Fibroblast of villous mesenchyme (primary cell): ENCODE results near the gene WDFY2. TPM values are rescaled to one million over a fixed set of nuclear protein-coding genes. Genes with fewer than 3 reads are reported as not detected.
A peak's percentile ranks its signal among the peaks of the same experiment; 100 is the strongest.

ENCODE experiments used
- DNase-seq: peaks from one replicate; pipeline ENCODE4 v3.0.0-alpha.2; 2010; ENCODE audit warnings: low read depth
- H3K4me3 ChIP-seq: 2 replicates; pipeline ENCODE4 v1.5.1; 2011; ENCODE audit warnings: low read depth, mild to moderate bottlenecking, low read length
- CTCF ChIP-seq: IDR thresholded peaks from 2 replicates; pipeline ENCODE4 v1.5.1; 2012; ENCODE audit warnings: low read depth, mild to moderate bottlenecking, low read length; ENCODE audit not compliant: insufficient read depth
- total RNA-seq: library from RNA; depleted of rRNA; stranded (reverse); fragments of >200 nt; gene quantifications from 2 replicates; pipeline ENCODE4 v1.2.3, GENCODE V29; 2012

The WDFY2 gene
- total RNA-seq, 1 donor: 6.0 TPM

GRCh38 chr13:51760592-51760991, 176.3 kb downstream of the WDFY2 start:
- H3K4me3 ChIP-seq: no peak overlapping the region

DNA sequence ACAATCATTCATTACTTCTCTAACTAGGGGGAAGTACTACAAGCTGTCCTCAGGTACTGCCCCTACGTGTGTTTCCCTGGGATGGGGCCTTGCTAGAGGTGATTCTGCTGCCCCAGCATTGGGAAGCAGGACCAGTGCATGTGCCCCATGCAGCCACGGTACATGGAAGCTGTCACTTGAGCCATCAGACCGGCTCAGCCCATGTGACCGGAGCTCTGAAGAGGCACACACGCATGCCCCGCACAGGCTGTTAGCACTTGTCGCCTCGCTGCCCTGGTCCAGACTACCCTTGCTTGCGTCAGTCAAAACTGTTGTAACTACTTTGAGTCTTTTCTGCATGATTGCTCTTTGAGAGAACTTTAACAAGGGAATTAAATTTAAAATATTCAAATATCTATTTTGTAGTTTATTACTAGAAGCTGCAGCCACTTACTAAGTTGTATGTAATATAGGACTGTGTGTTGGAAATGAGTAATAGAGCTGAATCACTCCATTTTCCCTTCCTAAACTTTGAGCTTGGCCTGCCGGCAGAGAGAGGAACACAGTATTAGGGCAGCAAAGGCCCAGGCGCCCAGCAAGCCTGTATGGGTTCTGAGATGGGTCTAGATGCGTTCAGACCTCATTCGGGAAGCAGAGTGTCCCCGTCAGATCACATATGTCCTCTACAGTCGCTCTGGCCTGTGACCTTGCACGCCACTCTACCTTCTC, 177.5 kb downstream of the WDFY2 start:
- no peak for DNase-seq
- no peak overlapping the region for H3K4me3 ChIP-seq
- TF ChIP-seq CTCF: no peak

More at GRCh38 chr13:51760592-51760991, 176.3 kb downstream of the WDFY2 start:
- DNase-seq: peak; percentile 53
- no peak for TF ChIP-seq CTCF

DNA sequence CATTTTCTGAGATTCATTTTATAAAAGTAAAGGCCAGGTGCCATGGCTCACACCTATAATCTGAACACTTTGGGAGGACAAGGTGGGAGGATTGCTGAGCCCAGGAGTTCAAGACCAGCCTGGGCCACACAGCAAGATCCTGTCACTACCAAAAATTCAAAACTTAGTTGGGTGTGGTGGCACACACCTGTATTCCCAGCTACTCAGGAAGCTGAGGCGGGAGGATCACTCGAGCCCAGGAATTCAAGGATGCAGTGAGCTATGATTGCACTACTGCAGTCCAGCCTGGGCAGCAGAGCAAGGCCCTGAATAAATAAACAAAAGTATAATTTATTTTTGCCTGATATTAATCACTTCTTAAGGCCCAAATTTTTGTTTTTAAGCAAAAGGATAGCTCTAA, 179.2 kb downstream of the WDFY2 start:
- no peak for DNase-seq
- H3K4me3 ChIP-seq: no peak overlapping the region
- TF ChIP-seq CTCF: no peak

GRCh38 chr13:51764184-51765141, 180.2 kb downstream of the WDFY2 start:
- peak; percentile 68 for DNase-seq
- no peak for TF ChIP-seq CTCF
- H3K4me3 ChIP-seq: peak overlapping the region; percentile 10

- DNase-seq: peak; percentile 38
- H3K4me3 ChIP-seq: no peak overlapping the region
- no peak for TF ChIP-seq CTCF
Measured at GRCh38 chr13:51765142-51765515, 180.9 kb downstream of the WDFY2 start.

GRCh38 chr13:51767100-51767499, 182.8 kb downstream of the WDFY2 start:
- H3K4me3 ChIP-seq: no peak overlapping the region
- no peak for DNase-seq
- TF ChIP-seq CTCF: no peak
